A673 (cell line): ENCODE results near the gene KCTD2. TPM values are rescaled to one million over a fixed set of nuclear protein-coding genes. Genes with fewer than 3 reads are reported as not detected.
"Not testable (repeated sequence)": the region's sequence is repeated elsewhere in the genome, so short reads cannot be mapped to it uniquely, and the experiment has no call there.

Experiments used
- BruUV-seq: library from RNA; stranded (reverse); fragments of 400-500 nt; replicated peaks from 2 replicates; lab custom pipeline; 2021; lab: Mats Ljungman, UMichigan
- CTCF ChIA-PET: fragments of 300-600 bp; sonication (Branson Sonifier 250); formaldehyde crosslinking; loops from one replicate; lab custom pipeline; 2022; ENCODE audit warnings: antibody characterized with exemption; lab: Charles Lee
- POLR2A ChIA-PET: fragments of 300-600 bp; sonication (Branson Sonifier 250); formaldehyde crosslinking; loops from one replicate; lab custom pipeline; 2022; ENCODE audit warnings: antibody characterized with exemption; ENCODE audit not compliant: low non-redundant PET; lab: Charles Lee
- DNase-seq: peaks from one replicate; pipeline ENCODE4 v3.0.0-alpha.2; 2015; ENCODE audit warnings: low spot score
- H3K27ac ChIP-seq: fragments of 200-600 bp; sonication (generic); 2 replicates; pipeline ENCODE4 v1.5.1; 2016; ENCODE audit warnings: mixed run types, low read depth, mild to moderate bottlenecking, mixed read lengths, antibody characterized with exemption, low read length; ENCODE audit not compliant: poor library complexity, severe bottlenecking
- H3K27me3 ChIP-seq: fragments of 200-600 bp; sonication (generic); replicated peaks from 2 replicates; pipeline ENCODE4 v1.6.1; 2017; ENCODE audit warnings: mixed run types, low read depth, mild to moderate bottlenecking, mixed read lengths, antibody characterized with exemption, low read length; ENCODE audit not compliant: insufficient read depth, poor library complexity
- H3K36me3 ChIP-seq: fragments of 200-600 bp; sonication (generic); 2 replicates; pipeline ENCODE4 v1.6.1; 2016; ENCODE audit warnings: mixed run types, mild to moderate bottlenecking, mixed read lengths, antibody characterized with exemption, low read length; ENCODE audit not compliant: insufficient read depth, poor library complexity, severe bottlenecking
- H3K4me1 ChIP-seq: fragments of 200-600 bp; sonication (generic); 2 replicates; pipeline ENCODE4 v1.6.1; 2017; ENCODE audit warnings: mixed run types, mild to moderate bottlenecking, mixed read lengths, antibody characterized with exemption, low read length; ENCODE audit not compliant: insufficient read depth, poor library complexity, severe bottlenecking
- H3K4me3 ChIP-seq: fragments of 200-600 bp; sonication (generic); 2 replicates; pipeline ENCODE4 v1.5.1; 2016; ENCODE audit warnings: low read depth, mixed run types, mild to moderate bottlenecking, mixed read lengths, low read length; ENCODE audit not compliant: poor library complexity, severe bottlenecking
- H3K9me3 ChIP-seq: fragments of 200-600 bp; sonication (generic); 2 replicates; pipeline ENCODE4 v1.6.1; 2016; ENCODE audit warnings: mixed run types, low read depth, mild to moderate bottlenecking, mixed read lengths, antibody characterized with exemption, low read length; ENCODE audit not compliant: poor library complexity, severe bottlenecking
- EZH2 ChIP-seq: fragments of 200-600 bp; sonication (generic); IDR thresholded peaks from 2 replicates; pipeline ENCODE4 v1.6.1; 2017; ENCODE audit warnings: borderline replicate concordance, low read depth, mild to moderate bottlenecking, mixed read lengths, antibody characterized with exemption, low read length; ENCODE audit not compliant: poor library complexity, severe bottlenecking
- intact Hi-C: fragments of 100-400 bp; cut with micrococcal nuclease; formaldehyde crosslinking; loops from one replicate; pipeline ENCODE4 v1.10.0; 2022; ENCODE audit not compliant: unreplicated experiment
- total RNA-seq: library from RNA; stranded (reverse); gene quantifications from 2 replicates; pipeline ENCODE4 v1.2.3, GENCODE V29; 2021
- TF ChIP-seq, protein P1 (sequence below): fragments of 300-800, 200-600 bp; sonication (generic); conservative IDR thresholded peaks from 2 replicates; pipeline ENCODE4 v1.5.1; 2017; ENCODE audit warnings: low read depth, mild to moderate bottlenecking, antibody characterized with exemption, low read length, moderate library complexity, mixed read lengths

KCTD2 gene
- total RNA-seq, 1 experiment from 2014 or later: 25.6 TPM

DNA sequence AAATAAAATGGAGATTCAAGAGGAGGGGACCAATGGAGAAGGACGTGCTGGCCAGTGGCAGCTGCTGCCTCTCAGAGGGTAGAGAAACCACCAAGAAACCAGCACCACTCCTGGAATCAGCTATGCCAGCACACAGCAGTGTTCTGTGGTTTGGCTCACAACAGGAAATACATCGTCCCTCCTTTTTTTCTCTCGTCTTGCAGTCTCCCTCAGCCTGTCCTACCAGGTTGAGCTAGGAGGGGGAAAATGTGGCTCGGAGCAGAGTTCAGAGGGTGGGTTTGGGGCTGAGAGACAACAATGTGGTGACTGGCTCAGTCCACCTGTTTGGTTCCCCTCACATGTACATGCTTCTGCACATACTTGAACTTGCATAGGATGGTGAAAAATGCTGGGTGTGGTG, 20.8 kb downstream of the KCTD2 start:
- no peak overlapping the region for H3K27ac ChIP-seq
- H3K4me3 ChIP-seq: no peak overlapping the region
- CTCF ChIA-PET: no interaction called here
- no peak for DNase-seq
- intact Hi-C loops: no loop called here
- TF ChIP-seq, protein P1, sequence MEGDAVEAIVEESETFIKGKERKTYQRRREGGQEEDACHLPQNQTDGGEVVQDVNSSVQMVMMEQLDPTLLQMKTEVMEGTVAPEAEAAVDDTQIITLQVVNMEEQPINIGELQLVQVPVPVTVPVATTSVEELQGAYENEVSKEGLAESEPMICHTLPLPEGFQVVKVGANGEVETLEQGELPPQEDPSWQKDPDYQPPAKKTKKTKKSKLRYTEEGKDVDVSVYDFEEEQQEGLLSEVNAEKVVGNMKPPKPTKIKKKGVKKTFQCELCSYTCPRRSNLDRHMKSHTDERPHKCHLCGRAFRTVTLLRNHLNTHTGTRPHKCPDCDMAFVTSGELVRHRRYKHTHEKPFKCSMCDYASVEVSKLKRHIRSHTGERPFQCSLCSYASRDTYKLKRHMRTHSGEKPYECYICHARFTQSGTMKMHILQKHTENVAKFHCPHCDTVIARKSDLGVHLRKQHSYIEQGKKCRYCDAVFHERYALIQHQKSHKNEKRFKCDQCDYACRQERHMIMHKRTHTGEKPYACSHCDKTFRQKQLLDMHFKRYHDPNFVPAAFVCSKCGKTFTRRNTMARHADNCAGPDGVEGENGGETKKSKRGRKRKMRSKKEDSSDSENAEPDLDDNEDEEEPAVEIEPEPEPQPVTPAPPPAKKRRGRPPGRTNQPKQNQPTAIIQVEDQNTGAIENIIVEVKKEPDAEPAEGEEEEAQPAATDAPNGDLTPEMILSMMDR: no peak
- no peak for TF ChIP-seq EZH2
- H3K4me1 ChIP-seq: no peaks in the 10 kb centered on the region
- H3K9me3 ChIP-seq: no peaks in the 10 kb centered on the region
- POLR2A ChIA-PET: no interaction called here
- BruUV-seq: no TSS peak
- H3K36me3 ChIP-seq: peaks cover 10% of the 10 kb centered on the region
- H3K27me3 ChIP-seq: no peaks in the 10 kb centered on the region

DNA sequence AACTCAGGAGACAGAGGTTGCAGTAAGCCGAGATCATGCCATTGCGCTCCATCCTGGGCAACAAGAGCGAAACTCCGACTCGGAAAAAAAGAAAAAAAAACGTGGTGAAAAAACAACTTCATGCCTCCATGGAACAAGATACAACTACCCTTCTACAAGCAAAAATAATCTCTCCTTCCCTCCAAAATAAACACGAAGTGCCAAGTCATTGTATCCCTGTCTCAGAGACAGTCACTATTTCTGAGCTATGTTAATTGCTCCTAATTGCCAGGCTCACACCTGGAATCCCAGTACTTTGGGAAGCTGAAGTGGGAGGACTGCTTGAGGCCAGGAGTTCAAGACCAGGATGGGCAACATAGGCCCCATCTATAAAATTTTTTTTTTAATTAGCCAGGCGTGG, 21.7 kb downstream of the KCTD2 start:
- Histone ChIP-seq H3K27ac (no peak overlapping the region), H3K4me3 (no peak overlapping the region), H3K27me3 (no peaks in the 10 kb centered on the region), H3K9me3 (no peaks in the 10 kb centered on the region), H3K4me1 (no peaks in the 10 kb centered on the region), H3K36me3 (peaks cover 5% of the 10 kb centered on the region)
- BruUV-seq: no TSS peak
- intact Hi-C loops: no loop called here
- POLR2A ChIA-PET: no interaction called here
- no peak for DNase-seq
- CTCF ChIA-PET: interaction anchor here (0.7 kb wide), 1 partner anchor 54 kb away, joined by 5 read pairs; no protein-coding TSS in a partner anchor
- TF ChIP-seq, protein P1: no peak
- TF ChIP-seq EZH2: no peak

DNA sequence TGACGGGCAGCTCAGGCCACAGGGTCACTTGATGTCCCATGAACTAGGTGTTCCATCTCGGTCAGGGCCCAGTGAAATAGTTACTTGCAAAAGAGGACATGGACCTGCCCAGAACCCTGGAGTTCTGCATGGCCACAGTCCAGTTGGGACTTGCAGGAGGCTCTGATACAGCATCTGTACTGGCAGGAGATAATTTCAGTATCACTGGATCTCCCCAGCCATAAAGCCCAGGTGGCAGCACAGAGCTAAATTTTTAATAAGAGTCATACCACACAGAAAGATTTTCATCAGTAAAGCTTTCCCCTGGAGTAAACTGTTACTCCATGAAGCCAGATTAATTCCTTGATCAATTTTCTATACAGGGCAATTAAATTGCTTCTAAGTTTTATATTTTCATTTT, 22.8 kb downstream of the KCTD2 start:
- H3K36me3 ChIP-seq: no peaks in the 10 kb centered on the region
- DNase-seq: no peak
- CTCF ChIA-PET: interaction anchor here (0.6 to 0.9 kb wide), 3 partner anchors 10 to 1468 kb away, joined by 3 to 9 read pairs (median 5); no protein-coding TSS in a partner anchor
- no peak overlapping the region for H3K4me3 ChIP-seq
- no peaks in the 10 kb centered on the region for H3K4me1 ChIP-seq
- no TSS peak for BruUV-seq
- POLR2A ChIA-PET: no interaction called here
- no peaks in the 10 kb centered on the region for H3K9me3 ChIP-seq
- no peak for TF ChIP-seq EZH2
- TF ChIP-seq, protein P1: peak; percentile 43
- no peak overlapping the region for H3K27ac ChIP-seq
- intact Hi-C loops: no loop called here
- H3K27me3 ChIP-seq: no peaks in the 10 kb centered on the region

DNA sequence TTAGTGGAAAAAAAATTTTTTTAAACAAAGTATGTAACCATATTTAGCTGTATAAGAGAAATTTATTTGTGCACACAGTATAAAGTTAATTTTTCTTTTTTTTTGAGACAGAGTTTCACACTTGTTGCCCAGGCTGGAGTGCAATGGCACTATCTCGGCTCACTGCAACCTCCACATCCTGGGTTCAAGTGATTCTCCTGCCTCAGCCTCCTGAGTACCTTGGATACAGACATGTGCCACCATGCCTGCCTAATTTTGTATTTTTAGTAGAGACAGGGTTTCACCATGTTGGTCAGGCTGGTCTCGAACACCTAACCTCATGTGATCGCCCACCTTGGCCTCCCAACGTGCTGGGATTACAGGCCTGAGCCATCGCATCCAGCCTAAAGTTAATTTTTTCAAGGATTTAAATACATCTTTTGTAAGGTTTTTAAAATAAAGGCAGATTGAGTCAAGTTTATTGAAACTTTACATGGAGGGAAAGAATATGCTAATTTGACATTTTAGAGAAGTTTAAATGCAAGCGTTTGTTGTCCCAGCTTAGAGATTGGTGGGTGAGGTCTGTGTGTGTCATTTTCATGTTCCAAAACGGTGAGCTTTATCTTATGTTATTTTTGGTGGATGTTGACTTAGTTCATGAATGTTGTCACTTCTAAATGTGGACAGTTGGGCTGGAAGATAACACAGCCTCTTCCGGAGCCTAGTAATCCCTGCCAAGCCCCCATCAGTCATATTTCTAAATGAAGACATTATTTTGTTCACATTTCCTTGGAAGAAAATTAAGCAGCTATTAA, 24.6 kb downstream of the KCTD2 start:
- intact Hi-C loops, POLR2A ChIA-PET, H3K36me3 ChIP-seq, H3K27ac ChIP-seq, H3K4me3 ChIP-seq, H3K9me3 ChIP-seq, CTCF ChIA-PET, H3K27me3 ChIP-seq, BruUV-seq, H3K4me1 ChIP-seq, DNase-seq: not testable (repeated sequence)

DNA sequence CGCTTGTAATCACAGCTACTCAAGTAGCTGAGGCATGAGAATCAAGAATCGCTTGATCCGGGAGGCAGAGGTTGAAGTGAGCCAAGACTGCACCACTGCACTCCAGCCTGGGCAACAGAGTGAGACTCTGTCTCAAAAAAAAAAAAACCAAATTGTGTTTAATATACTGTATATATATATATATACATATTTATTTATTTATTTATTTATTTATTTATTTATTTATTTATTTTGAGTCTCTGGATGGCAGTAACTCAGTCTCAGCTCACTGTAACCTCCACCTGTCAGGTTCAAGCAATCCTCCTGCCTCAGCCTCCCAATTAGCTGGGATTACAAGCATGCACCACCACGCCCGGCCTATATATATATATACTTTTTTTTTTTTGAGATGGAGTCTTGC, 25.9 kb downstream of the KCTD2 start:
- intact Hi-C loops, H3K9me3 ChIP-seq, H3K27ac ChIP-seq, DNase-seq, H3K36me3 ChIP-seq, H3K27me3 ChIP-seq, H3K4me3 ChIP-seq, H3K4me1 ChIP-seq, BruUV-seq: not testable (repeated sequence)
- CTCF ChIA-PET: interaction anchor here (0.6 to 0.8 kb wide), 2 partner anchors 19 to 31 kb away, joined by 5 to 6 read pairs; no protein-coding TSS in a partner anchor
- POLR2A ChIA-PET: interaction anchor here (0.6 kb wide), 1 partner anchor 333 kb away, joined by 7 read pairs; no protein-coding TSS in a partner anchor
